K562 (cell line): ENCODE measurements around the gene TEX264. TPM values are rescaled to one million over a fixed set of nuclear protein-coding genes. Genes with fewer than 3 reads are reported as not detected.

Experiments
- ATAC-seq: fragments of 200-7000 bp; cut with Tn5 transposase; 3 replicates; pipeline ENCODE4 v1.9.1; 2020; ENCODE audit warnings: moderate library complexity
- BruUV-seq: library from RNA; stranded (reverse); fragments of 400-500 nt; replicated peaks from 2 replicates; lab custom pipeline; 2021; lab: Mats Ljungman, UMichigan
- CTCF ChIA-PET: fragments of 300-600 bp; formaldehyde crosslinking; extraction: SDS; loops from one replicate; lab custom pipeline; 2021; ENCODE audit warnings: low intra/inter-chr PET ratio; lab: Yijun Ruan, JAX
- POLR2A ChIA-PET: fragments of 300-600, 350-650 bp; sonication (Branson Sonifier 250); formaldehyde crosslinking; extraction: SDS; loops from one replicate; lab custom pipeline; 2021; ENCODE audit warnings: antibody characterized with exemption, inconsistent platforms; lab: Yijun Ruan, JAX
- DNase-seq, 4 experiments: peaks; one replicate each; pipeline versions ENCODE4 v3.0.0 to v3.0.0-alpha.2; 2011 to 2018; ENCODE audit warnings: low spot score in 3 of 4, mixed read lengths in 3 of 4; ENCODE audit errors: extremely low read depth in 1 of 4
- FAIRE-seq: peaks from 2 replicates; lab custom pipeline; 2011; peaks lifted over from hg19 to GRCh38; lab: Jason Lieb, UNC
- H2AFZ ChIP-seq: 2 replicates; pipeline ENCODE4 v1.6.0; 2011; ENCODE audit warnings: low read depth, low read length, control low read depth, inconsistent platforms
- H3K27ac ChIP-seq: fragments of 200-600 bp; 3 replicates; pipeline ENCODE4 v1.8.0; 2011; ENCODE audit warnings: low read depth, mild to moderate bottlenecking, control low read depth, inconsistent platforms, low read length, moderate library complexity, mixed read lengths; ENCODE audit errors: extremely low read depth
- H3K27me3 ChIP-seq, 2 experiments: fragments of 300-600 bp in 1 of 2; 2 replicates in 1 of 2; 3 replicates in 1 of 2; pipeline versions ENCODE4 v1.6.0 to v1.8.0; 2011; ENCODE audit warnings: inconsistent platforms in 2 of 2, low read length in 2 of 2, mild to moderate bottlenecking in 1 of 2, mixed read lengths in 1 of 2, moderate library complexity in 1 of 2; ENCODE audit not compliant: control insufficient read depth in 2 of 2, insufficient read depth in 2 of 2
- H3K36me3 ChIP-seq: fragments of 300-600 bp; 3 replicates; pipeline ENCODE4 v1.8.0; 2011; ENCODE audit warnings: mild to moderate bottlenecking, low read length, inconsistent platforms; ENCODE audit not compliant: control insufficient read depth, insufficient read depth
- H3K4me1 ChIP-seq, 2 experiments: fragments of 200-600 bp in 1 of 2; replicated peaks in 1 of 2; 2 replicates in 1 of 2; 3 replicates in 1 of 2; pipeline versions ENCODE4 v1.5.1 to v1.8.0; 2011; ENCODE audit warnings: inconsistent platforms in 2 of 2, low read length in 2 of 2, mild to moderate bottlenecking in 1 of 2, mixed read lengths in 1 of 2, moderate library complexity in 1 of 2; ENCODE audit not compliant: control insufficient read depth in 2 of 2, insufficient read depth in 2 of 2
- H3K4me2 ChIP-seq: 2 replicates; pipeline ENCODE4 v1.6.1; 2011; ENCODE audit warnings: low read length, control low read depth, inconsistent platforms, mixed read lengths; ENCODE audit not compliant: insufficient read depth
- H3K4me3 ChIP-seq: fragments of 200-600 bp; sonication (generic), shearing (Covaris generic); 2 replicates; pipeline ENCODE4 v1.5.1; 2016; ENCODE audit warnings: control low read depth, inconsistent platforms
- H3K79me2 ChIP-seq: fragments of 200-600 bp; 3 replicates; pipeline ENCODE4 v1.8.0; 2011; ENCODE audit warnings: low read length, inconsistent platforms; ENCODE audit not compliant: control insufficient read depth, insufficient read depth
- H3K9ac ChIP-seq, 2 experiments: 2 replicates each; pipeline versions ENCODE4 v1.6.0 to v1.6.1; 2011; ENCODE audit warnings: low read depth in 2 of 2, low read length in 2 of 2, control low read depth in 1 of 2, inconsistent platforms in 1 of 2, mild to moderate bottlenecking in 1 of 2, mixed read lengths in 1 of 2; ENCODE audit not compliant: insufficient read depth in 1 of 2
- H3K9me1 ChIP-seq: one replicate; pipeline ENCODE4 v1.6.0; 2011; ENCODE audit warnings: inconsistent platforms, mild to moderate bottlenecking, low read length, moderate library complexity; ENCODE audit not compliant: control insufficient read depth, insufficient read depth
- H3K9me3 ChIP-seq: replicated peaks from 2 replicates; pipeline ENCODE4 v1.5.1; 2011; ENCODE audit warnings: low read depth, low read length, inconsistent platforms; ENCODE audit not compliant: control insufficient read depth, insufficient read depth
- H4K20me1 ChIP-seq: replicated peaks from 2 replicates; pipeline ENCODE4 v1.6.1; 2011; ENCODE audit warnings: low read length, inconsistent platforms, mixed read lengths; ENCODE audit not compliant: control insufficient read depth, insufficient read depth
- BRD4 ChIP-seq: fragments of 200-600 bp; sonication (generic); IDR thresholded peaks from 2 replicates; pipeline ENCODE4 v1.6.1; 2017; ENCODE audit warnings: inconsistent platforms
- CC2D1A ChIP-seq: fragments of 450-650 bp; IDR thresholded peaks from 2 replicates; pipeline ENCODE4 v1.6.1; 2017; ENCODE audit warnings: mild to moderate bottlenecking
- NCOA6 ChIP-seq: fragments of 450-650 bp; IDR thresholded peaks from 2 replicates; pipeline ENCODE4 v1.6.1; 2017; ENCODE audit warnings: mild to moderate bottlenecking
- NUFIP1 ChIP-seq: fragments of 450-650 bp; IDR thresholded peaks from 2 replicates; pipeline ENCODE4 v1.6.1; 2018; ENCODE audit not compliant: partially characterized antibody
- TCF3 ChIP-seq: sonication (generic); formaldehyde crosslinking; IDR thresholded peaks from 2 replicates; pipeline ENCODE4 v1.4.0; 2020; ENCODE audit warnings: mild to moderate bottlenecking, missing genetic modification reagents
- TGIF2 ChIP-seq: sonication (generic); formaldehyde crosslinking; IDR thresholded peaks from 2 replicates; pipeline ENCODE4 v1.8.1; 2022; ENCODE audit warnings: mild to moderate bottlenecking, missing genetic modification reagents, moderate library complexity
- WGBS: fragments of 100-300 bp; shearing (Covaris generic); methylation state at CpG from one replicate; pipeline ENCODE4 v1.1.6; 2016; ENCODE audit warnings: low coverage, mixed read lengths; ENCODE audit not compliant: insufficient coverage; ENCODE audit errors: missing lambda C conversion rate; 5-methylcytosine and 5-hydroxymethylcytosine counted together
- in situ Hi-C: fragments of 300-500 bp; cut with MboI; formaldehyde crosslinking; loops from 4 replicates; pipeline ENCODE4 v1.15.0; 2018; ENCODE audit warnings: inconsistent platforms, mixed read lengths
- intact Hi-C: fragments of 100-400 bp; cut with micrococcal nuclease; formaldehyde crosslinking; loops from 2 replicates; pipeline ENCODE4 v1.14.2; 2022
- polyA plus RNA-seq, 8 experiments: library from polyadenylated mRNA; depleted of rRNA in 4 of 8; stranded (reverse) in 5 of 8; unstranded in 3 of 8; fragments of >200 nt; fragmentation: Nextera tagmentation in 2 of 8; fragmentation: Illumina TruSeq in 1 of 8; extraction: Ambion mirVana in 2 of 8; extraction: Trizol in 1 of 8; gene quantifications; 2 replicates each; pipeline versions ENCODE4 v1.2.1 to v1.2.3, GENCODE V29; 2011 to 2014; ENCODE audit warnings: inconsistent platforms in 1 of 8, missing spikeins in 1 of 8
- total RNA-seq, 7 experiments: library from RNA; depleted of rRNA in 6 of 7; stranded (reverse); fragments of >200 nt in 6 of 7; fragmentation: Illumina TruSeq in 2 of 7; extraction: Trizol in 2 of 7; gene quantifications; 2 replicates each; pipeline versions ENCODE4 v1.2.1 to v1.2.3, GENCODE V29; 2011 to 2021; ENCODE audit warnings: low replicate concordance in 1 of 7
- TF ChIP-seq, protein P1 (sequence below): fragments of 450-650 bp; IDR thresholded peaks from 2 replicates; pipeline ENCODE4 v1.6.1; 2016; ENCODE audit warnings: low read depth

The TEX264 gene
- total and polyA plus RNA-seq, 9 of the 15 experiments (the other 6 are each of a cell fraction or from before 2014, with no cell fraction given), result 4.1 to 47.0 (median 31.0) TPM

DNA sequence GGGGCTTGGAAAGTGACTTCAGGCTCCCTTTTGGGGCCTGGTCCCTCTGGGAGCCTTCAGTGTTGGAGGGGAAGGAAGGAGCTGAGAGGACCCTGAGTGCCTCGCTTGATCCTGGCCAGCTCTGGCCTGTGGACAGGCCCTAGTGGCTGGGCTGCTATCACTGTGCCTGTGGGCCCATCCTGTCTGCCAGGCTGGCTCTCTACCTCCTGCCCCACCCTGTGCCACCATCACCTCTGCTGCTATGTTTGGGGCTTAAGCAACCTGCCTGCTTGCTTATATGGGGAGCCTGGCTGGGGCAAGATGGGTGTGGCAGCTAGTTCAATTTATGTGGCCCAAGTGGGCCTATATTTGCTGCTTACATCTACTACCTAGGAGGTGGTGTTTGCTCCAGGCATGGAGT is 7.1 kb downstream of the TEX264 start:
- no TSS peak for BruUV-seq
- no peak for ATAC-seq
- no peaks in the 10 kb centered on the region for H3K9me1 ChIP-seq
- no peak for FAIRE-seq
- TF ChIP-seq, protein P1, sequence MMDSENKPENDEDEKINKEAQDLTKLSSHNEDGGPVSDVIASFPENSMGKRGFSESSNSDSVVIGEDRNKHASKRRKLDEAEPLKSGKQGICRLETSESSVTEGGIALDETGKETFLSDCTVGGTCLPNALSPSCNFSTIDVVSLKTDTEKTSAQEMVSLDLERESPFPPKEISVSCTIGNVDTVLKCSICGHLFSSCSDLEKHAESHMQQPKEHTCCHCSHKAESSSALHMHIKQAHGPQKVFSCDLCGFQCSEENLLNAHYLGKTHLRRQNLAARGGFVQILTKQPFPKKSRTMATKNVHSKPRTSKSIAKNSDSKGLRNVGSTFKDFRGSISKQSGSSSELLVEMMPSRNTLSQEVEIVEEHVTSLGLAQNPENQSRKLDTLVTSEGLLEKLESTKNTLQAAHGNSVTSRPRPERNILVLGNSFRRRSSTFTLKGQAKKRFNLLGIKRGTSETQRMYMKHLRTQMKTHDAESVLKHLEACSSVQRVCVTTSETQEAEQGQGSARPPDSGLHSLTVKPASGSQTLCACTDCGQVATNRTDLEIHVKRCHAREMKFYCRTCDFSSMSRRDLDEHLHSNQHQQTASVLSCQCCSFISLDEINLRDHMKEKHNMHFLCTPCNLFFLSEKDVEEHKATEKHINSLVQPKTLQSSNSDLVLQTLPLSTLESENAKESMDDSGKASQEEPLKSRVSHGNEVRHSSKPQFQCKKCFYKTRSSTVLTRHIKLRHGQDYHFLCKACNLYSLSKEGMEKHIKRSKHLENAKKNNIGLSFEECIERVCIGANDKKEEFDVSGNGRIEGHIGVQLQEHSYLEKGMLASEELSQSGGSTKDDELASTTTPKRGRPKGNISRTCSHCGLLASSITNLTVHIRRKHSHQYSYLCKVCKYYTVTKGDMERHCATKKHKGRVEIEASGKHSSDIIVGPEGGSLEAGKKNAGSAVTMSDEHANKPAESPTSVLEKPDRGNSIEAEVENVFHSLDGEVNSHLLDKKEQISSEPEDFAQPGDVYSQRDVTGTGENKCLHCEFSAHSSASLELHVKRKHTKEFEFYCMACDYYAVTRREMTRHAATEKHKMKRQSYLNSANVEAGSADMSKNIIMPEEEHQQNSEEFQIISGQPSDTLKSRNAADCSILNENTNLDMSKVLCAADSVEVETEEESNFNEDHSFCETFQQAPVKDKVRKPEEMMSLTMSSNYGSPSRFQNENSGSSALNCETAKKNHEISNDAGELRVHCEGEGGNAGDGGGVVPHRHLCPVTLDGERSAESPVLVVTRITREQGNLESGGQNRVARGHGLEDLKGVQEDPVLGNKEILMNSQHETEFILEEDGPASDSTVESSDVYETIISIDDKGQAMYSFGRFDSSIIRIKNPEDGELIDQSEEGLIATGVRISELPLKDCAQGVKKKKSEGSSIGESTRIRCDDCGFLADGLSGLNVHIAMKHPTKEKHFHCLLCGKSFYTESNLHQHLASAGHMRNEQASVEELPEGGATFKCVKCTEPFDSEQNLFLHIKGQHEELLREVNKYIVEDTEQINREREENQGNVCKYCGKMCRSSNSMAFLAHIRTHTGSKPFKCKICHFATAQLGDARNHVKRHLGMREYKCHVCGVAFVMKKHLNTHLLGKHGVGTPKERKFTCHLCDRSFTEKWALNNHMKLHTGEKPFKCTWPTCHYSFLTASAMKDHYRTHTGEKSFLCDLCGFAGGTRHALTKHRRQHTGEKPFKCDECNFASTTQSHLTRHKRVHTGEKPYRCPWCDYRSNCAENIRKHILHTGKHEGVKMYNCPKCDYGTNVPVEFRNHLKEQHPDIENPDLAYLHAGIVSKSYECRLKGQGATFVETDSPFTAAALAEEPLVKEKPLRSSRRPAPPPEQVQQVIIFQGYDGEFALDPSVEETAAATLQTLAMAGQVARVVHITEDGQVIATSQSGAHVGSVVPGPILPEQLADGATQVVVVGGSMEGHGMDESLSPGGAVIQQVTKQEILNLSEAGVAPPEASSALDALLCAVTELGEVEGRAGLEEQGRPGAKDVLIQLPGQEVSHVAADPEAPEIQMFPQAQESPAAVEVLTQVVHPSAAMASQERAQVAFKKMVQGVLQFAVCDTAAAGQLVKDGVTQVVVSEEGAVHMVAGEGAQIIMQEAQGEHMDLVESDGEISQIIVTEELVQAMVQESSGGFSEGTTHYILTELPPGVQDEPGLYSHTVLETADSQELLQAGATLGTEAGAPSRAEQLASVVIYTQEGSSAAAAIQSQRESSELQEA, result no peak
- no peak for TF ChIP-seq CC2D1A
- TF ChIP-seq TGIF2, result no peak
- no peak for TF ChIP-seq NCOA6
- no peak for TF ChIP-seq NUFIP1
- TF ChIP-seq BRD4, result no peak
- TF ChIP-seq TCF3 (CRISPR knock-in tag), result no peak
- TF ChIP-seq, all 486 proteins: peak for 0
- Histone ChIP-seq H4K20me1 (peaks cover 10% of the 10 kb centered on the region; the same call in 1 of the 2 replicates), H3K4me3 (no peak overlapping the region), H3K27ac (no peak overlapping the region), H3K4me2 (no peak overlapping the region), H3K79me2 (no peaks in the 10 kb centered on the region; the same call in 1 of the 3 replicates), H2AFZ (no peak overlapping the region), H3K36me3 (peaks cover 21% of the 10 kb centered on the region; the same call in 2 of the 3 replicates), H3K9me3 (no peaks in the 10 kb centered on the region), H3K4me1 (peaks cover 7 to 9% of the 10 kb centered on the region in 2 experiments; a peak in 4 of 5 replicates), H3K9ac (0 out of 4 replicates have a peak overlapping the region, but pooled peaks of 1 of the 2 experiments have one; percentile 45), H3K27me3 (no peaks in the 10 kb centered on the region)
- intact Hi-C loops, result no loop called here
- no CpG with 5 or more reads among the region's 1 CpG for WGBS
- no peak for DNase-seq
- ChIA-PET CTCF (no interaction called here), POLR2A (interaction anchor here (1.2 kb wide), 1 partner anchor 80 kb away, joined by 3 read pairs; no protein-coding TSS in a partner anchor)
- in situ Hi-C loops, result loop anchor here (25.0 kb wide), 1 partner anchor 1041 kb away; no protein-coding TSS in a partner anchor
